Heart left ventricle (tissue), 13 donors: ENCODE data around the gene RILPL1.

ENCODE experiments used
- POLR2A ChIP-seq, 2 donors: fragments of 450-650 bp; IDR thresholded peaks; one replicate each; pipeline ENCODE4 v1.6.1; 2017; ENCODE audit warnings: antibody characterized with exemption in 2 of 2, mild to moderate bottlenecking in 2 of 2, moderate library complexity in 2 of 2
- TF ChIP-seq, protein P1 (sequence below), 12 donors: fragments of 200-600 bp; sonication (generic) in 4 of 12; IDR thresholded peaks; one replicate each; pipeline versions ENCODE4 v1.5.0 to v1.8.0; 2018 to 2022; ENCODE audit warnings: antibody characterized with exemption in 12 of 12, mild to moderate bottlenecking in 5 of 12
- donor health status: ischemic (EF 13 %, LVEDD 7.1; RV severe dilation, severe dysfunction).
- donor health status: DM: no; HTN: yes; CAD: no.
- donor health status: DM: no; HTN: no; CAD: no.
- donor health status: ischemic (EF 25% LVEDD 6.9; RV normal size, moderate dysfunction).
- donor health status: ischemic (EF 25% LVEDD 5.7; RV mildly dilated, moderate dysfunction).
- donor health status: ischemic (EF 35%, LVEDD 5.7; RV mildly dilated, moderate dysfunction).
- donor health status: nonischemic (EF 11% LVEDD 7.7; RV severe dilation, severe dysfunction).
- donor health status: DM: yes; HTN: yes; CAD: no.
- donor health status: PGD.
- donor health status: ischemic (EF 29% LVEDD 5.4; RV normal size, mild dysfunction).
- donor health status: nonischemic (EF 23%, LVEDD 6.1; RV moderate dilation, normal function).

DNA sequence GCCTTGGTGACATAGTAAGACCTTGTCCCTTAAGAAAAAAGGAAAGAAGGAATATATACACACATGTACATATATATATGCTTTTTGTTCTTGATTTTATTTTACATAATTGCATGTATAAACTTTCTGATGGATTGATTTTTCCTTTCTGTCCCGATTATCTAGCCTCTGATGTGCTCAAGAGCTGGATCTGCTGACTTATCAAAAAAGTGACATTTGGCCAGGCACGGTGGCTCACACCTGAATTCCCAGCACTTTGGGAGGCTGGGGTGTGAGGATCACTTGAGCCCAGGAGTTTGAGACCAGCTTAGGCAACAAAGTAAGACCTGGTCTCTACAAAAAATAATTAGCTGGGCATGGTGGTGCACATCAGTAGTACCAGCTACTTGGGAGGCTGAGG lies 63.5 kb downstream of the RILPL1 start:
- TF ChIP-seq, protein P1, sequence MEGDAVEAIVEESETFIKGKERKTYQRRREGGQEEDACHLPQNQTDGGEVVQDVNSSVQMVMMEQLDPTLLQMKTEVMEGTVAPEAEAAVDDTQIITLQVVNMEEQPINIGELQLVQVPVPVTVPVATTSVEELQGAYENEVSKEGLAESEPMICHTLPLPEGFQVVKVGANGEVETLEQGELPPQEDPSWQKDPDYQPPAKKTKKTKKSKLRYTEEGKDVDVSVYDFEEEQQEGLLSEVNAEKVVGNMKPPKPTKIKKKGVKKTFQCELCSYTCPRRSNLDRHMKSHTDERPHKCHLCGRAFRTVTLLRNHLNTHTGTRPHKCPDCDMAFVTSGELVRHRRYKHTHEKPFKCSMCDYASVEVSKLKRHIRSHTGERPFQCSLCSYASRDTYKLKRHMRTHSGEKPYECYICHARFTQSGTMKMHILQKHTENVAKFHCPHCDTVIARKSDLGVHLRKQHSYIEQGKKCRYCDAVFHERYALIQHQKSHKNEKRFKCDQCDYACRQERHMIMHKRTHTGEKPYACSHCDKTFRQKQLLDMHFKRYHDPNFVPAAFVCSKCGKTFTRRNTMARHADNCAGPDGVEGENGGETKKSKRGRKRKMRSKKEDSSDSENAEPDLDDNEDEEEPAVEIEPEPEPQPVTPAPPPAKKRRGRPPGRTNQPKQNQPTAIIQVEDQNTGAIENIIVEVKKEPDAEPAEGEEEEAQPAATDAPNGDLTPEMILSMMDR (IDR thresholded peaks at IDR 0.05), result no peak
- no peak for TF ChIP-seq POLR2A (IDR thresholded peaks at IDR 0.05)
